Measurements from ENCODE around the gene CPSF4L.

The CPSF4L gene

DNA sequence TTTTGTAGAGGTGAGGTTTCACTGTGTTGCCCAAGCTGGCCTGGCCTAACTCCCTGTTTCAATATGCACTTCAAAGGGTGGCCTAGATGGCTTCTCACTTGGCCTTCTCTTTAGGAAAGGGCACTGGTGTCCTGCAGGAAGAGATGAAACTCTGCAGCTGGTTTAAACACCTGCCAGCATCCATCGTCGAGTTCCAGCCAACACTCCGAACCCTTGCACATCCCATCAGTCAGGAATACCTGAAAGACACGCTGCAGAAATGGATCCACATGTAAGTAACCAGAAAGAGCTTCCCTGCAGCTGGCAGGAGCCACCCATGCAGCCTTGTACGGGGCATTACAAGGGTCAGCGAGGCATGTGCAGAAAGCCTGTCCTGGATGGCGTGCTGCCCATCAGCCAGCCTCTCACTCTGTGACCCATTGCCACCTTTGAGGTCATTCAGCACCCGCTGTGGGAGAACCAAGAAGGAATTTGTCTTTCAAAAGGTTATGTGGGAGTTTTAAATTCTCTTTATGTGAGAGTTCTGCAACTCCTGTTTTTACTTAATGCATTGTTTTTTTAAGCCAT is 61.8 kb downstream of the CPSF4L start:
- DNase-seq: no peak

DNA sequence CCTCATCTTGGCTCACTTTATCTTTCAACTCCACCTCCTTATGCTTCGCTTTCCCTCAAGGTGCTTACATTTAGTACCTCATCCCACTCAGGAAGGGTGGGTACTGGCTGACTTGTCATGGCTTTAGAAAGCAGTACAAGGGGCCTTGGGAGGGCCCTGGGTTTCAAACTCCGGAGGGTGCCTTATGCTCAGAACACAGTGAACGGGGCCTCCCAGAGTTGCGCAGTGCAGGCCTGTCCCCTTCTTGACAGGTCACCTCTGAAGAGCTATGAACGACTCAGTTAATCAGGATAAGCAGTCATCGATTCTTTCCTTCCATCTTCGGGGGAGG is 62.8 kb downstream of the CPSF4L start:
- DNase-seq: no peak

All from NCI-H2081 (cell line).